CD4-positive, alpha-beta memory T cell (primary cell): Measurements from ENCODE around the gene NDUFAF4. TPM values are rescaled to one million over a fixed set of nuclear protein-coding genes. Genes with fewer than 3 reads are reported as not detected.
A peak's percentile ranks its signal among the peaks of the same experiment; 100 is the strongest.

Source experiments
- CTCF ChIA-PET: fragments of 350-600 bp; sonication (Branson Sonifier 250); formaldehyde crosslinking; loops from one replicate; lab custom pipeline; 2021; ENCODE audit warnings: inconsistent platforms; ENCODE audit not compliant: partially characterized antibody; lab: Charles Lee
- POLR2A ChIA-PET: fragments of 350-600 bp; sonication (Branson Sonifier 250); formaldehyde crosslinking; loops from one replicate; lab custom pipeline; 2021; ENCODE audit not compliant: partially characterized antibody; lab: Charles Lee
- DNase-seq, 5 donors: peaks; one replicate each; pipeline versions ENCODE4 v3.0.0 to v3.0.0-alpha.2; 2020 to 2022; ENCODE audit warnings: mixed read lengths in 1 of 5
- H3K27ac ChIP-seq: one replicate; pipeline ENCODE4 v1.7.0; 2013; ENCODE audit warnings: low read depth, low read length
- H3K27me3 ChIP-seq: 2 replicates; pipeline ENCODE4 v1.7.0; 2013; ENCODE audit warnings: mild to moderate bottlenecking, low read length, moderate library complexity; ENCODE audit not compliant: insufficient read depth
- H3K36me3 ChIP-seq: 2 replicates; pipeline ENCODE4 v1.7.0; 2013; ENCODE audit warnings: mild to moderate bottlenecking, low read length, moderate library complexity; ENCODE audit not compliant: insufficient read depth
- H3K4me1 ChIP-seq: 2 replicates; pipeline ENCODE4 v1.7.0; 2013; ENCODE audit warnings: mild to moderate bottlenecking, low read length, moderate library complexity; ENCODE audit not compliant: insufficient read depth
- H3K4me3 ChIP-seq, 2 donors: one replicate each; pipeline ENCODE4 v1.7.0; 2013; ENCODE audit warnings: low read length in 2 of 2, mild to moderate bottlenecking in 1 of 2
- H3K9me3 ChIP-seq, 2 donors: one replicate each; pipeline ENCODE4 v1.7.0; 2013; ENCODE audit warnings: low read length in 2 of 2, control low read depth in 1 of 2; ENCODE audit not compliant: control insufficient read depth in 1 of 2
- H3K27ac Mint-ChIP-seq, 7 donors: one replicate each; pipeline ENCODE4 v1.8.0; 2020 to 2021; ENCODE audit warnings: mixed read lengths in 7 of 7, mild to moderate bottlenecking in 6 of 7, inconsistent platforms in 3 of 7, moderate library complexity in 3 of 7
- H3K27me3 Mint-ChIP-seq, 2 donors: one replicate each; pipeline ENCODE4 v1.8.0; 2020 to 2021; ENCODE audit warnings: mixed read lengths in 2 of 2
- H3K36me3 Mint-ChIP-seq, 2 donors: one replicate each; pipeline ENCODE4 v1.8.0; 2020 to 2021; ENCODE audit warnings: mixed read lengths in 2 of 2, inconsistent platforms in 1 of 2, mild to moderate bottlenecking in 1 of 2
- H3K4me1 Mint-ChIP-seq, 4 donors: one replicate each; pipeline ENCODE4 v1.8.0; 2020 to 2021; ENCODE audit warnings: mixed read lengths in 4 of 4, mild to moderate bottlenecking in 1 of 4
- H3K4me3 Mint-ChIP-seq, 8 donors: one replicate each; pipeline ENCODE4 v1.8.0; 2020 to 2021; ENCODE audit warnings: mixed read lengths in 8 of 8, mild to moderate bottlenecking in 7 of 8, moderate library complexity in 6 of 8, inconsistent platforms in 3 of 8
- H3K9me3 Mint-ChIP-seq, 8 donors: one replicate each; pipeline ENCODE4 v1.8.0; 2020 to 2021; ENCODE audit warnings: mixed read lengths in 8 of 8, mild to moderate bottlenecking in 5 of 8, inconsistent platforms in 3 of 8, moderate library complexity in 1 of 8
- intact Hi-C: fragments of 100-400 bp; cut with micrococcal nuclease; formaldehyde crosslinking; loops from one replicate; pipeline ENCODE4 v1.15.1; 2023
- polyA plus RNA-seq, 2 donors: library from polyadenylated mRNA; unstranded; fragments of 300-500 nt; fragmentation: Illumina TruSeq; gene quantifications; one replicate each; pipeline ENCODE4 v1.2.3, GENCODE V29; 2021
- total RNA-seq, 2 experiments: library from RNA; stranded (reverse); gene quantifications; one replicate each; pipeline ENCODE4 v1.2.3, GENCODE V29; 2021

NDUFAF4 gene
- total and polyA plus RNA-seq, 4 experiments from 2014 or later = 24.3 to 67.8 (median 37.7) TPM

DNA sequence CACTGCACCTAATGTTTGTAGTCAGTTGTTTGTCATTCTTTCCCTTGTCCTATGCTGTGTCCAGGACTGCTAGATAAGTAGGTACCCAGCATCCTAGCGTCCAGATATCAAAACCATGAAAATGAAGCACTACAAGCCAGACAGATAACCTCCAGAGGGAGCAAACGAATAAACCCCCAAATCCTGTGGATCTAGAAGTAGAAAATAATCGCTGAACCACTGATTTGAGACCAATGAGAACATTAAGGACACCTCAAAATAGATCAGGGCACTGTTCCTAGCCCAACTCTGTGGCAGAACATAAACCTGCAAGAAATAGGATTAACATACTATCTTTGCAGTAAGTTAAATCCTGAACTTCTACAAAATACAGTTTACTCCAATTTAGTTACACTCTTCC, 25.7 kb upstream of the NDUFAF4 start:
- H3K27ac Mint-ChIP-seq = peak overlapping the region; percentile 97 to 100 (median 98)
- H3K4me3 Mint-ChIP-seq = peak overlapping the region; percentile 28 to 98 (median 93)
- H3K36me3 Mint-ChIP-seq = peaks cover 0 to 7% of the 10 kb centered on the region in 2 donors
- H3K27me3 ChIP-seq = no peaks in the 10 kb centered on the region
- POLR2A ChIA-PET = interaction anchor here (2.4 kb wide), 1 partner anchor 26 kb away, joined by 33 read pairs; the partner anchor contains the start of gene NDUFAF4
- H3K4me1 Mint-ChIP-seq = peaks cover 21 to 49% (median 34%) of the 10 kb centered on the region in 4 donors
- H3K4me1 ChIP-seq = peaks cover 30% of the 10 kb centered on the region
- peak overlapping the region in 1 of 2 donors; percentile 75 for H3K4me3 ChIP-seq
- H3K9me3 Mint-ChIP-seq = peaks cover 0 to 6% (median 0%) of the 10 kb centered on the region in 8 donors
- H3K36me3 ChIP-seq = no peaks in the 10 kb centered on the region
- peak overlapping the region; percentile 91 for H3K27ac ChIP-seq
- H3K9me3 ChIP-seq = no peaks in the 10 kb centered on the region
- peaks cover 0 to 2% of the 10 kb centered on the region in 2 donors for H3K27me3 Mint-ChIP-seq
- intact Hi-C loops = no loop called here
- no peak for DNase-seq
- CTCF ChIA-PET = interaction anchor here (1.5 kb wide), 1 partner anchor 24 kb away, joined by 4 read pairs; no protein-coding TSS in a partner anchor

DNA sequence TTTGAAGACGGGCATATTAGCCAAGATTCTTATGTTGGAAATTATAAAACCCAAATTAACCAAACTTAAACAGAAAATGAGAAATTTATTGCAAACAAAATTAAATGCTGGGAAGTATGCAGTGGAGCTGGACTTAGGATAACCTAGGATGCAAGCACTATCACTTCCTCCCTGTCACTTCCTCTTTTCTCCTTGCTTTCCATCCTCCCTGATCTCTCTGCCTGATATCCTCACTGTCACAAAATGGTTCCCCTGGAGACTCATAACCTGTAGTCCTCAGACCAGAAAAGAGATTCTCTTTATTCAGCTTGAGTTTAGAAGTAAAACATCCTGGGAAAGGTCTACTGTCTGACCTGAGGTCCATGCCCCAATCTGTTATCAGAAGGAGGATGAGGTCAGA, 19.4 kb upstream of the NDUFAF4 start:
- Mint-ChIP-seq H3K4me1 (peaks cover 6 to 10% (median 8%) of the 10 kb centered on the region in 4 donors), H3K27me3 (peaks cover 14% of the 10 kb centered on the region in 2 donors), H3K9me3 (peaks cover 0 to 2% (median 0%) of the 10 kb centered on the region in 8 donors), H3K4me3 (no peak overlapping the region), H3K36me3 (no peaks in the 10 kb centered on the region), H3K27ac (no peak overlapping the region)
- peaks cover 3% of the 10 kb centered on the region for H3K27me3 ChIP-seq
- no peak overlapping the region for H3K27ac ChIP-seq
- H3K9me3 ChIP-seq = no peaks in the 10 kb centered on the region
- ChIA-PET CTCF (interaction anchor here (1.8 kb wide), 1 partner anchor 9 kb away, joined by 4 read pairs; no protein-coding TSS in a partner anchor), POLR2A (no interaction called here)
- no peaks in the 10 kb centered on the region for H3K36me3 ChIP-seq
- H3K4me3 ChIP-seq = no peak overlapping the region
- intact Hi-C loops = no loop called here
- DNase-seq = no peak
- peaks cover 6% of the 10 kb centered on the region for H3K4me1 ChIP-seq

DNA sequence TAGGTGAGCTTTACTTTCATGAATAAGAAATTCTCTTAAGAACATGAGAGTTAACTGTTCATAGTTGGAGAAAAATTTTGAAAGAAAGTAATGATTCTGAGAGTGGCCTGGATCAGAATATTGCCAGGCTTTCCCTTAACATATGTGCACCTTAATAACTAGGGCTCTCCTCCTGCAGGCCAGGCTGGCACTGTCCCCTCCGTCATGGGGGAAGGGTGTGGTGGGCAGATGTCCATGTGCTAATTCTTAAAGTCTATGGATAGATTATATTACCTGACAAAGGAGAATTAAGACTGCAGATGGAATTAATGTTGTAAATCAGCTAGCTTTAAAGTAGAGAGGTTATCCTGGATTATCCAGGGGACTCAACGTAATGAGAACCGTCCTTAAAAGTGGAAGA, 15.9 kb upstream of the NDUFAF4 start:
- peaks cover 0 to 2% (median 0%) of the 10 kb centered on the region in 8 donors for H3K9me3 Mint-ChIP-seq
- peaks cover 3% of the 10 kb centered on the region for H3K27me3 ChIP-seq
- ChIA-PET POLR2A (interaction anchor here (1.2 kb wide), 1 partner anchor 11 kb away, joined by 3 read pairs; the partner anchor contains the start of gene KLHL32), CTCF (interaction anchor here (3.0 kb wide), 1 partner anchor 8 kb away, joined by 12 read pairs; no protein-coding TSS in a partner anchor)
- no peak overlapping the region for H3K4me3 ChIP-seq
- H3K27me3 Mint-ChIP-seq = peaks cover 22 to 26% of the 10 kb centered on the region in 2 donors
- H3K36me3 ChIP-seq = no peaks in the 10 kb centered on the region
- no peaks in the 10 kb centered on the region for H3K36me3 Mint-ChIP-seq
- no peaks in the 10 kb centered on the region for H3K4me1 ChIP-seq
- H3K4me3 Mint-ChIP-seq = no peak overlapping the region
- no peaks in the 10 kb centered on the region for H3K9me3 ChIP-seq
- H3K27ac Mint-ChIP-seq = no peak overlapping the region
- H3K27ac ChIP-seq = no peak overlapping the region
- intact Hi-C loops = no loop called here
- DNase-seq = no peak
- H3K4me1 Mint-ChIP-seq = peaks cover 0 to 1% (median 0%) of the 10 kb centered on the region in 4 donors

DNA sequence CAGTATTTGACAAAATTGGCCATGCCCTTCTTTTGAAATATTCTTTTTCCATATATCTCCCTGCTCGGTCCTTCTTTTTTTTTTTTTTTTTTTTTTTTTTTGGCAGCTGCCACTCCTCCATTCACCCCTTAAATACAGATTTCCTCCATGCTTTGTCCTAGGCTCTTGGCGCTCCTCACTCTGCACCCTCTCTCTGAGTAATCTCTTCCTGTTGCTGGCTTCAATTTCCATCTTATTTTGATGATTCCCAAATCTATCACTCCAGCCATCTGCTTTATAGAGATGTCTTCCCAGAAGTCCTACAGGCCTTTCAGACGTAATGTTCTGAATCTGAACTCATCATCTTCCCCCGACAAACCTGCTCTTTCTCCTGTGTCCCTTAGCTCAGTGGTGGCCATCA, 14.1 kb upstream of the NDUFAF4 start:
- Mint-ChIP-seq H3K27me3 (peaks cover 22 to 26% of the 10 kb centered on the region in 2 donors), H3K36me3 (no peaks in the 10 kb centered on the region), H3K4me3 (no peak overlapping the region), H3K4me1 (no peaks in the 10 kb centered on the region), H3K9me3 (peaks cover 0 to 2% (median 0%) of the 10 kb centered on the region in 8 donors), H3K27ac (peak overlapping the region in 1 of 7 donors; percentile 47)
- Histone ChIP-seq H3K27me3 (peaks cover 3% of the 10 kb centered on the region), H3K27ac (no peak overlapping the region), H3K36me3 (no peaks in the 10 kb centered on the region), H3K9me3 (no peaks in the 10 kb centered on the region), H3K4me1 (no peaks in the 10 kb centered on the region), H3K4me3 (no peak overlapping the region)
- no peak for DNase-seq
- intact Hi-C loops = no loop called here
- ChIA-PET CTCF (interaction anchor here (1.4 to 3.0 kb wide), 3 partner anchors 10 to 16 kb away, joined by 3 to 12 read pairs (median 4); no protein-coding TSS in a partner anchor), POLR2A (interaction anchor here (0.8 kb wide), 1 partner anchor 14 kb away, joined by 3 read pairs; the partner anchor contains the start of gene NDUFAF4)

DNA sequence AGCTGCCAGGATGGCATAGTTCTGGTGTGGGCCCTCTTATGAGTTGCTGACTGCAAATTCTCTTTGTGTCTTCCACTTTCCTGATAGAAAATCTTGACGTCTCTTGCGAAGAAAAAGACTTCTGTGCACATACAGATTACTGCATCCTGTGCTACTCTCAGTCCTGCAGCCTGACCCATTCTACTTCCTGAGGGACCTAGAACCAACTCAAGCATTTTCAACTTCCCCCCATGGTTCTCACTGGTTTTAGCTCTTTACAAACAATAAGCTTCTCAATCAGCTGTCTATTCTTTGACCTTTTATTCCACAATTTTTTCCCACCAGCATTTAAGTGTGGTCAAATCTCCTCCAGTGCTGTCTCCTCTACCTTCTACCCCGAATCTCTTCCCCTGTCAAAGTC, 13.5 kb upstream of the NDUFAF4 start:
- H3K9me3 Mint-ChIP-seq = peaks cover 0 to 2% (median 0%) of the 10 kb centered on the region in 8 donors
- CTCF ChIA-PET = interaction anchor here (3.0 kb wide), 1 partner anchor 11 kb away, joined by 12 read pairs; no protein-coding TSS in a partner anchor
- peak overlapping the region in 1 of 7 donors; percentile 47 for H3K27ac Mint-ChIP-seq
- POLR2A ChIA-PET = no interaction called here
- H3K27me3 Mint-ChIP-seq = peaks cover 21 to 26% of the 10 kb centered on the region in 2 donors
- Histone ChIP-seq H3K9me3 (no peaks in the 10 kb centered on the region), H3K4me3 (no peak overlapping the region), H3K27me3 (peaks cover 3% of the 10 kb centered on the region), H3K4me1 (no peaks in the 10 kb centered on the region), H3K36me3 (no peaks in the 10 kb centered on the region), H3K27ac (no peak overlapping the region)
- no peak overlapping the region for H3K4me3 Mint-ChIP-seq
- no peaks in the 10 kb centered on the region for H3K36me3 Mint-ChIP-seq
- no peaks in the 10 kb centered on the region for H3K4me1 Mint-ChIP-seq
- intact Hi-C loops = no loop called here
- no peak for DNase-seq

DNA sequence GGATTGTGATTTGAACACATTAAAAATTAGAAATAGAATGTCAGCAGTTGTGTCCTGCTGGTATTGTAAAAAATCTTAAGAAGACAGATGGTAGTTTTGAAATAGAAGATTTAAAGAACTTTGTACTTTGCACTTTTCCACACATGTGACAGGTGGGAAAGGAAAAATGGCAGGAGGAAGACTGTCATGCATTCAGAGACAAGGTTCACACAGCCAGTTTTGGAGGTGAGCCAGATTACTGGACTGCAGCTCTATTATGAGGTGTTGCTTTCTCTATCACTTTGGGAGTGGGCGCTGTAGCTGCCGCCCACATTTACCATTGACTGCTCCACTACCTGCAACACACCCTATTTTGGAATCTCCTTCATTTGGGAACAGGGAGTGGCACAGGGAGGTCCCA, 12.1 kb upstream of the NDUFAF4 start:
- intact Hi-C loops = no loop called here
- H3K27me3 ChIP-seq = peaks cover 3% of the 10 kb centered on the region
- peaks cover 17 to 26% of the 10 kb centered on the region in 2 donors for H3K27me3 Mint-ChIP-seq
- POLR2A ChIA-PET = no interaction called here
- H3K9me3 Mint-ChIP-seq = peaks cover 0 to 2% (median 0%) of the 10 kb centered on the region in 8 donors
- H3K4me1 ChIP-seq = no peaks in the 10 kb centered on the region
- DNase-seq = no peak
- no peak overlapping the region for H3K4me3 ChIP-seq
- H3K27ac ChIP-seq = no peak overlapping the region
- H3K4me3 Mint-ChIP-seq = no peak overlapping the region
- no peaks in the 10 kb centered on the region for H3K36me3 Mint-ChIP-seq
- no peak overlapping the region for H3K27ac Mint-ChIP-seq
- H3K36me3 ChIP-seq = no peaks in the 10 kb centered on the region
- H3K9me3 ChIP-seq = no peaks in the 10 kb centered on the region
- CTCF ChIA-PET = interaction anchor here (0.7 kb wide), 1 partner anchor 11 kb away, joined by 3 read pairs; no protein-coding TSS in a partner anchor
- no peaks in the 10 kb centered on the region for H3K4me1 Mint-ChIP-seq

DNA sequence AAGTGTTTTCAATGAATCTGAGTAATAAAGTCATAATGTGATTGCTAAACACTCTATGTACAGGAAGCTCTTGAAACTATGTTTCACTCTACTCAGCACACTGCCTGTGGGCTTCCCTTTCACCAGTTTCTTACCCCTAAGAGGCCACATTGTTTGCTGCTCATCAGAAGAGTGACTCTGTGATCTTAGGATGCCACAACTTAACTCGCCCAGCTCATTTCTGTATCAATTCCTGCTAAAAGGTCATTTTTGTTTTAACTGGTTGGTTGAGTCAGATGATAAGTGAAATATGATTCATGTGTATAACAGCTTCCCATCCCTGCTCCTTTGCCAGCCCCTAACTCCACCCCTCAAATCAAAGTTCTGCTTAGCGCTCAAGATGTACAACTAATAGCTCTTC, 9.8 kb upstream of the NDUFAF4 start:
- no peak for DNase-seq
- H3K4me3 Mint-ChIP-seq = no peak overlapping the region
- no peak overlapping the region for H3K4me3 ChIP-seq
- H3K27ac Mint-ChIP-seq = no peak overlapping the region
- no peak overlapping the region for H3K27ac ChIP-seq
- intact Hi-C loops = no loop called here
- no peaks in the 10 kb centered on the region for H3K4me1 Mint-ChIP-seq
- peaks cover 11 to 16% of the 10 kb centered on the region in 2 donors for H3K27me3 Mint-ChIP-seq
- peaks cover 0 to 2% (median 0%) of the 10 kb centered on the region in 8 donors for H3K9me3 Mint-ChIP-seq
- ChIA-PET POLR2A (interaction anchor here (0.7 to 0.8 kb wide), 2 partner anchors 17 to 39 kb away, joined by 3 to 4 read pairs; partner anchors contain the start of gene KLHL32), CTCF (interaction anchor here (1.4 to 1.8 kb wide), 2 partner anchors 9 to 10 kb away, joined by 4 to 11 read pairs; partner anchors contain the start of gene NDUFAF4)
- no peaks in the 10 kb centered on the region for H3K36me3 Mint-ChIP-seq
- H3K4me1 ChIP-seq = no peaks in the 10 kb centered on the region
- no peaks in the 10 kb centered on the region for H3K9me3 ChIP-seq
- no peaks in the 10 kb centered on the region for H3K27me3 ChIP-seq
- no peaks in the 10 kb centered on the region for H3K36me3 ChIP-seq
